NCI-H146 (cell line): Measurements from ENCODE around the gene SLC16A3.

Source experiments
- DNase-seq: peaks from one replicate; lab custom pipeline; 2025; lab: John Stamatoyannopoulos, UW

Gene SLC16A3

DNA sequence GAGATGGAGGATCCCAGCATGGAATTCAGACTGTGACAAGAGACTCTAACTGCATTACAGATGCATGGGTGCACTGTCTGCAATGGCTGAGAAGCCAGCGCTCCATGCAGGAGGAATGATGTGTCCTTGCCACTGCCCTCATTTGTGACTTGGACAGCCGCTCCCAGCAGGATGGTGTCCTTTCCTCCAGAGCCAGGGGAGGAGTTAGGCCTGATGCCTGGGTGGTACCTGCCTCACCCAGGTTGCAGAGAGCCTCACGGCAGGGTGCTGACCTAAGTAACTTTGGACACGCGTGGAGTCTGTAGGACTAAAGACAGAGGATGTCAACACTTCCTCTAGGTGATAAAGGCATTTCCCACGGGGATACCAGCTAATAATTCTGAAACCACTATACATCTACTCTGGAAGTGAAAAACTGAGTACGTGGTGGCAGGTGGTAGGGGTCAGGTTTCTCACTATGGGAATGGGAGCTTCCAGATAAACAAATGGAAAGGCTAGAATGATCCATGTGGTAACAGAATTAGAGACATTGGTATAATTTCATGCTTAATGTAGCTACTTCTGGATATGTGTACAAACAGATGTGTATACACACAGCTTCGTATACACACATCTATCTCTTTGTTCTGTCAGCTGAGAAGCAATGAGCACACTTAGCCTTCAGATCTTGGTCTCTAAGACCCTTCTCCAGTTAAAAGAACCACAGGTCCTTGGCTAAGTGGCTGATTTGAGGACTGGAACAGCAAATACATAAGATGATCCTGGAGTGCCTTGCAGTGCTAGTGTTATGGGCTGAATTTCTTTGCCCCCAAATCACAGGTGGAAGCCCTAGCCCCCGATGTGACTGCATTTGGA, 58.4 kb downstream of the SLC16A3 start:
- DNase-seq: no peak

DNA sequence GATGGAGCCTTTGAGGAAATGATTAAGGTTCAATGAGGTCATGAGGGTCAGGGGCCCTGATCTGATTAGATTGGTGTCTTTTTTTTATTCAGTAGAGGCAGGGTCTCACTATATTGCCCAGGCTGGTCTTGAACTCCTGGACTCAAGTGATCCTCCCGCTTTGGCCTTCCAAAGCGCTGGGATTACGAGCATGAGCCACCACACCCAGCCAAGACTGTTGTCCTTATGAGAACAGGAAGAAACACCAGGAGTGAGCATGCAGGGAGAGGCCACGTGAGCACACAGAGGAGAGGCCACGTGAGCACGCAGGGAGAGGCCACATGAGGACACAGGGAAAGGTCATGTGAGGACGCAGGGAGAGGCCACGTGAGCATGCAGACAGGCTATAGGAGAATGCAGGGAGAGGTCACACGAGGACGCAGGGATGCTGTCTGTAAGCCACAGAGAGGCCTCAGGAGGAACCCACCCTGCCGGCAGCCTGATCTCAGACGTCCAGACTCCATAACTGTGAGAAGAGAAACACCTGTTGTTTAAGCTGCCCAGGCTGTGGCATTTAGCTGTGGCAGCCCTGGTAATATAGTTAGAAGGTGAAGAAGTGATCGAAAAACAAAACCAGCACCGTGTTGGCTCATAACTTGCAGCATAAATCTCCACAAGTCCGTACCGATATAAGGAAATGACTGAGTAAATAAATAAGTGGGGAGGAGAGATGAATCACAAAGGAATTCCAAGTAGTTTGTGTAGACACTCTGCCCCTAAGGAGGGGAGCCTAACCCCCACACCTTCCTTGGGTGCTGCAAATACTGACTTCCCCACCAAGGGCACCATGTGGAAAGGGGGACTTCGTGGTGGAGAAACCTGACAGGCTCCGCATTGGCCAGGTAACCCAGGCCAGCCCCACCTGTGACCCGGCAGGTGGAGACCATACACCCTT, 59.3 kb downstream of the SLC16A3 start:
- DNase-seq: peak; percentile 79
